NT2/D1 (cell line): ENCODE measurements around the gene COL2A1.

Source experiments
- SUZ12 ChIP-seq: IDR thresholded peaks from 2 replicates; pipeline ENCODE4 v1.6.1; 2011; ENCODE audit not compliant: insufficient read length, insufficient read depth; ENCODE audit errors: extremely low read depth
- ZNF274 ChIP-seq: IDR thresholded peaks from 2 replicates; pipeline ENCODE4 v1.6.1; 2011; ENCODE audit warnings: mild to moderate bottlenecking, low read depth, low read length

DNA sequence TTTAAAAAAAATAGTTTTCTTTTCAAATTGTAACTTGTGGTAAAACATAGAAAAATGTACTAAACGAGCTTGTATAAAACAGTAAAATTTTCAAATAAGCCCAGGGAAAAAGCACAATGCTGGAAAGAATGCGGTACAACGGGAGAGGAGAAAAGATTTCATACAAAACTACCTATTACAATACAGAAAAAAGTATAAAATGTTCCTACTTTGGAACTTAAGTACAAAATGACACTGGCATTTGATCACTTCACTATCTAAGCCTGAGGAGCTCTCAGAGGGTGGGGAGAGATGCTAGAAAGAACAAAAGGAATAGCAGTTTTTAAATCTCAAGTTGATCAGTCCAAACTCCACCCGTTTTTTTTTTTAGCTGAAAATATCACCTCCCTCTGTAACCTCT is 39.5 kb upstream of the COL2A1 start:
- TF ChIP-seq SUZ12 = no peak
- no peak for TF ChIP-seq ZNF274
